Gastroesophageal sphincter (tissue), 3 donors: ENCODE data around the gene SLC37A1.

Experiments
- POLR2A ChIP-seq, 2 donors: fragments of 450-650 bp; IDR thresholded peaks; one replicate each; pipeline ENCODE4 v1.6.1; 2017; ENCODE audit warnings: antibody characterized with exemption in 2 of 2, mild to moderate bottlenecking in 2 of 2, moderate library complexity in 1 of 2
- POLR2AphosphoS5 ChIP-seq: sonication (generic); formaldehyde crosslinking; IDR thresholded peaks from one replicate; pipeline ENCODE4 v1.6.1; 2017; ENCODE audit warnings: antibody characterized with exemption
- TF ChIP-seq, protein P1 (sequence below), 4 experiments: fragments of 200-600 bp in 2 of 4; fragments of 450-650 bp in 2 of 4; sonication (generic) in 1 of 4; IDR thresholded peaks; one replicate each; pipeline ENCODE4 v1.5.1; 2017 to 2019; ENCODE audit warnings: antibody characterized with exemption in 4 of 4, mild to moderate bottlenecking in 2 of 4, moderate library complexity in 2 of 4

DNA sequence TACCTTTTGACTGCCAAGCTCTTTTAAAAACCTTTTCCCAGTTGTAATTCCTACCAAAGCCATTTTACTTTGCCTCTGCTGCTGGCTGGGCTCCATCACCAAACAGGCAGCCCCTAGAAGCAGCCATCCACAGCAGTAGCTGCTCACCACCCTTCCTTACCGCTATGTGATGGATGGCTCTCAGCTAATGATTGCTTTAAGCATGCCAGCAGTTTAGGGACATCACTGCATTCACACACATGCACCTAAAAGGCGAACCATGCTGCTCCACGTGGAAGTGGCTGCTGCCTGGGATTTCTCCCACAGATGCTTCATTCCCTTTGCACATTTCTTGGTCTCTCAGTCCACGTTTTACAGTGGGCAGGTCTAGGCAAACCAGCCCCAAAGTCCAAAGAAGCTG lies 93.5 kb downstream of the SLC37A1 start:
- TF ChIP-seq, protein P1, sequence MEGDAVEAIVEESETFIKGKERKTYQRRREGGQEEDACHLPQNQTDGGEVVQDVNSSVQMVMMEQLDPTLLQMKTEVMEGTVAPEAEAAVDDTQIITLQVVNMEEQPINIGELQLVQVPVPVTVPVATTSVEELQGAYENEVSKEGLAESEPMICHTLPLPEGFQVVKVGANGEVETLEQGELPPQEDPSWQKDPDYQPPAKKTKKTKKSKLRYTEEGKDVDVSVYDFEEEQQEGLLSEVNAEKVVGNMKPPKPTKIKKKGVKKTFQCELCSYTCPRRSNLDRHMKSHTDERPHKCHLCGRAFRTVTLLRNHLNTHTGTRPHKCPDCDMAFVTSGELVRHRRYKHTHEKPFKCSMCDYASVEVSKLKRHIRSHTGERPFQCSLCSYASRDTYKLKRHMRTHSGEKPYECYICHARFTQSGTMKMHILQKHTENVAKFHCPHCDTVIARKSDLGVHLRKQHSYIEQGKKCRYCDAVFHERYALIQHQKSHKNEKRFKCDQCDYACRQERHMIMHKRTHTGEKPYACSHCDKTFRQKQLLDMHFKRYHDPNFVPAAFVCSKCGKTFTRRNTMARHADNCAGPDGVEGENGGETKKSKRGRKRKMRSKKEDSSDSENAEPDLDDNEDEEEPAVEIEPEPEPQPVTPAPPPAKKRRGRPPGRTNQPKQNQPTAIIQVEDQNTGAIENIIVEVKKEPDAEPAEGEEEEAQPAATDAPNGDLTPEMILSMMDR (IDR thresholded peaks at IDR 0.05), result no peak
- TF ChIP-seq POLR2A (IDR thresholded peaks at IDR 0.05) (no peak), POLR2AphosphoS5 (no peak)
